Fibroblast of gingiva (primary cell): Measurements from ENCODE around the gene KYNU.
A peak's percentile ranks its signal among the peaks of the same experiment; 100 is the strongest.
"Not testable (repeated sequence)": the region's sequence is repeated elsewhere in the genome, so short reads cannot be mapped to it uniquely, and the experiment has no call there.

Source experiments
- DNase-seq: peaks from one replicate; pipeline ENCODE4 v3.0.0-alpha.2; 2011; ENCODE audit warnings: low read depth

Gene KYNU

GRCh38 chr2:142877216-142877838 is at the start of gene KYNU:
KYNU (plus strand) TSS chr2:142877664; CDS start chr2:142885368, 7,704 bp downstream.
- DNase-seq: peak; percentile 74

DNA sequence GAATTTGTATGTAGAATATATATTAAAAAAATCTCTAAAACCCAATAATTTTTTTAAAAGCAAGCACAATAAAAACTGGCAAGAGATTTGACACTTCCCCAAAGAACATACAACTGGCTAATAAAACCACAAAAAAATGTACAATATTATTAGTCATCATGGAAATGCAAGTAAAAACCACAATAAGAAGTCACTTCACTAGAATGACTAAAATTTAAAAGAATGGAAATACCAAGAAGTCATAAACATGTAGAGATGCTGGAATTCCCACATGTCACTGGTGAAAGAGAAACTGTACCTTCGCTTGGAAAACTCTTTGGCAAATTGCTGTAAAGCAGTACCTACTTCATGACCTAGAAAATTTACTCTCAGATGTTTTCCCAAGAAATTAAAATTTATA is 43.4 kb upstream of the KYNU start:
- DNase-seq: peak; percentile 41

- no peak for DNase-seq
Observed at GRCh38 chr2:142840436-142840835, 37.0 kb upstream of the KYNU start.

DNA sequence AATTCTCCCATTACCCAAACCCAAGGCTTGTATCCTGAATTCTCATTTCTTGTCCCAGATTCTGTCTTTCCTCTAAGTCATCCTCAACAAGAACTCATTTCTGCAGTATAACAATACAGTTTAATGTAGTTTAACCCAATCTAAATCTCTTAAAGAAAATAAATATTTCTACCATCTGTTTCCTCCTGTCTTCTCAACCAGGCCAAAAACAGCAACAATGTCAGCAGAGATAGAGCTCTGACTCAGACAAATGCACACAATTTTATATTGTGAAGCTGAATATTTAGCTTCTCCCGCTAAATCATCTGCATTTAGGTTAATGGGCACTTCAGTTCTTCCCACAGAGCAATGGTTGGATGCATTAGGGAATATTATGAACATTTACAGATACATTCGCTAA is 35.7 kb upstream of the KYNU start:
- DNase-seq: no peak

DNA sequence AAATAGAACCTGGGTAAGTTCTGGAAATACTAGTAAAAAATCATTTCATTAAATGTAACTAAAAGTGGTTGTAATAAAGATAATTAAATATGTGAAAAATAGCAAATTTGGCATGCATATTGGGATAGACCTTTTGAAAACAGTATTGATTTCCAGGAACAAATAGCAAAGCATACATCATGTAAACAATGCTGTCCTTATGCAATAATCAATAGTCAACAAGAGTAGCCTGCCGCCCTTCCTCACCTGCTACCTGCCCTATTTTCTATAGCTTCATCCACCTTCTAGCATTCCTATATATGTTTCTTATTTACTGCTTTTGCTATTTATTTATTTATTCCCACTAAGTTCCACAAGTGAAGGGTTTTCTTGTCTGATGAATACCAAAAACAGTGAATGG is 35.1 kb upstream of the KYNU start:
- DNase-seq: no peak

DNA sequence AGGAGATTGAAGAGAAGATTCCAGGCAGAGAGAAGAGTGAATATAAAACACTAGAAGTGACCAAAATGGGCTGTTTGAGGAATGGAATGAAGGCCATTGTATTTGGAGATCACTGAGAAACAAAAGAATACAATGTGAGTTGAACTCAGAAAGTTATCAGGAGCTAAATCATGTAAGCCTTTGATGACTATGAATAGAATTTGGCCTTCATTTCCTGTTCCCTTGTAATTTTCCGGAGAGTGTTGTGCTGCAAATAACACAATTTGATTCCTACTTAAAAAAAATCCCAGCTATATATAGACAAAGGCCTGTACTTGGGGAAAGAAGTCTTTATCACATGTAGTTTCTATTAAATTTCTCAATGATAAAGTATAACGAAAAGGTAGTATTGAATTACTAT is 33.7 kb upstream of the KYNU start:
- no peak for DNase-seq

DNA sequence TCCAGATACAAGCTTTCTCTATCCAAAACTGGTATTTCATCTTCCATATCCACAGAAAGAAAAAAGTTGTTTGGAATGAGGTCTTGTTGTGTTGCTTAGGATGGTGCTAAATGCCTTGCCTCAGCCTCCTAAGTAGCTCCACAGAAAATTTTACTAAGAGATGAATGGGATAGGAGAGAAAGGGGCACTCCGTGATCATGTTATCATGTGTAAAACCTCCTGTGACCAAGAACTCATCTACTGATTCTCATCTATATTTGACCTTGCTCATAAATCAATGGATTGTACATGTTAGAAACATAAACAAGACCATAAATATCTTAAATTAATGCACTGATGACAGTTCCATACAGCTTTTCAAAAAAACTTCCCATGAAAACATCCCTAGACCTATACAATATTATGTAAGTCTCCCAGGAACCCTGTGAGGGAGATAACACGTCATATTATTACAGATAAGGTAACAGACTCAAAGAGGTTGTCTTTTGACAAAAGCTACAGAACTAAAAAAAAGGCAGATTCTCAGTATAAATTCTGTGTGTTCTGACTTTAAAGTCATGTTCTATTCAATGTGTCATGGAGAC is 29.3 kb upstream of the KYNU start:
- no peak for DNase-seq

- no peak for DNase-seq
Observed at GRCh38 chr2:142849820-142850219, 27.6 kb upstream of the KYNU start.

DNA sequence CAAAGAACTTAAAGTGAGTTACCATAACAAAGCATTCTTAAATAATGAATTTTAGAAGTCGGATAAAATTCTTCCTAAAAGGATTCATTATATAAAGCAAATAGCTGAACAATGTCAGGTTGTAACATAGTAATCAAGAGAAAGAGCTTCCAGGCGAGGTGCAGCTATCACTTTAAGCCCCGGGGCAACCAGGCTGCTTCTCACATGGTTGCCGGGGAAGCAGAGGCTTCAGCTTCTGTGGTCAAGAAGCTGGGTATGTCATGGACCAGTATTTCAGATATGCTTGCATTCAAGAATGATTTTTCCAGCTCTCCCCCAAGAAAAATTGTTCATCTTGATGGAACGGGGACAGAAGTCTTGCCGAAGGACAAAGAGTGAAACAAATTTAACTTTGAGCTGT is 23.6 kb upstream of the KYNU start:
- no peak for DNase-seq

DNA sequence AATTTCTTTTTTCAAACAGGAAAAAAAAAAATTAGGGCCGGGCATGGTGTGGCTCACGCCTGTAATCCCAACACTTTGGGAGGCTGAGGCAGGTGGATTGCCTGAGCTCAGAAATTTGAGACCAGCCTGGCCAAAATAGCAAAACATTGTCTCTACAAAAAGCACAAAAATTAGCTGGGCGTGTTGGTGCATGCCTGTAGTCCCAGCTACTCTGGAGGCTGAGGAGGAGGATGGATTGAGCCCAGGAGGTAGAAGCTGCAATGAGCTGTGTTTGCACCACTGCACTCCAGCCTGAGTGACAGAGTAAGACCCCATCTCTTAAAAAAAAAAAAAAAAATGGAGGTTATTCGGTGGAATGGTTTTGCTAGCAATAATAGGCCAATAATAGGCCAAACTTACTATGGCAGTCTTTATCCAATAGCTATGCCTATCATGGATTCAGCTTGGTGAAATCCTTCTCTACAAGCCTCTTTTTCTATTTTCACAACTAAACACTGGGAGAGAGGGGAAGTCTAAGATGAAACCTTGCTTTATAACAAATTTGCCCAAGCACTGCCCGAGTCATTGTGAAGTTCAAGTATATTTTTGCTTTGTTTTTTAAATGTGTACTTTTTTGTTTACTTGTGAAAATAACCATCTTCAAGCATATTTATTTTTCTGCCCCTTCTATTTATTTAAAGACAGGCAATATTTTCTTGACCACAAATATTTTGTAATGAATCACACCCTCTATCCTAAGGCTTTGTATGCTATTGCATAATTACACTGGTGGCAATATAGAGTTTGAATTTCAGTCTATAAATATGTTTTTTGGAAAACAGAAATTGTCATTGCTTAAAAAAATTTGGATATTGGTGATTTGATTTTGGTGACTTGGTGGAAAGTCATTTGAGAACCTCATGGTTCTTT is 20.0 kb upstream of the KYNU start:
- DNase-seq: peak; percentile 67

DNA sequence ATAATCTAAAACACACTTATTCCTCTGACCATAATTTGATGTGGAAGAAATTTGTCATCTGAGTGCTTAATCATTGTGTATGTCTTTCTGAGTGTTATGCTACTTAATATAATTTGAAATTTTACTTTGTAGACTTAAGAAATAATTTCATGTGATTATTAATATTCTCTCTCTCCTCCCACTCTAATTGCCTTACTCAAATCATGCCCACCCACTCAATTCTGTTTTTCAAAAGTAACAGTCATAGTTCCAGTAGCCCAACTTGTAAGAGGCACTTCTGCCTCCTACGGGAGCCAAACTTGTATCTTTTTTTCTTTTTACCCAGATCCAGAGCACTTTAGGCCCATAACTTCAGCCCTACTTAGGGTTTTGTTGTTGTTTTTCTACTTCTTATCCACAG is 18.5 kb upstream of the KYNU start:
- DNase-seq: no peak

- no peak for DNase-seq
Observed at GRCh38 chr2:142862299-142862698, 15.2 kb upstream of the KYNU start.

- DNase-seq: no peak
Observed at GRCh38 chr2:142862847-142863246, 14.6 kb upstream of the KYNU start.

GRCh38 chr2:142863485-142863961 is 13.9 kb upstream of the KYNU start:
- DNase-seq: peak; percentile 67

DNA sequence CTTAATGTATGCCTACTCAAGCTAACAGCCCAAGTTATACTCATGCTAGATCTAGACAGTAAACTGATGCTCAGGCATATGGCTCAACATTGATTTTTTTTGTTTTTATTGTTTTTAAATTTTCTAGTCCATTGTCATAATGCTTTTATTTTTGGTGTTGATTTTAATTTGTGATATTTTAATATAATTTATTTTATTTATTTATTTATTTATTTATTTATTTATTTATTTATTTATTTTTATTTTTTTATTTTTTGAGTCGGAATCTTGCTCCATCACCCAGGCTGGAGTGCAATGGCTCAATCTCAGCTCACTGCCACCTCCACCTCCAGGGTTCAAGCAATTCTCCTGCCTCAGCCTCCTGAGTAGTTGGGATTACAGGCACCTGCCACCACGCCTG is 12.9 kb upstream of the KYNU start:
- DNase-seq: not testable (repeated sequence)

DNA sequence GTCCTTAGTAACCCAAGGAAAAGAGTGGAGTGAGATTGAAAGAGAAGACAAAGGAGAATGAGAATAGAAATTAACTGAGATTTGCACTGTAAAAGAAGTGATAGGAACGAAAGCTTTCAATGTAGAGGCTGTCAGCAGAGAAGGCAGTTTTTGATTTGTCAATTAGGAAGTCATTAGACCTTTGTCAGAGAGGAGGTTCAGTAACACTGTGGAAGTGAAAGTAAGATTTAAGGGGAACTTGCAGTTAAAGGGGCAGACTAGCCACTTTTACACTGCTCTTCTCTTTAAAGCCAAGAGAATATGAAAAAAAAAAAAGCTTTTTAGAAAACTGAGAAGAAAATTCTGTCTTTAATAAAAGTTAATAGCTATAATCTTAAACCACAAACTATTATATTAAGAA is 11.5 kb upstream of the KYNU start:
- peak; percentile 39 for DNase-seq

GRCh38 chr2:142866426-142866825 is 11.0 kb upstream of the KYNU start:
- no peak for DNase-seq

- no peak for DNase-seq
Observed at GRCh38 chr2:142867136-142867535, 10.3 kb upstream of the KYNU start.

- DNase-seq: peak; percentile 95
Observed at GRCh38 chr2:142868229-142868762, 9.2 kb upstream of the KYNU start.

DNA sequence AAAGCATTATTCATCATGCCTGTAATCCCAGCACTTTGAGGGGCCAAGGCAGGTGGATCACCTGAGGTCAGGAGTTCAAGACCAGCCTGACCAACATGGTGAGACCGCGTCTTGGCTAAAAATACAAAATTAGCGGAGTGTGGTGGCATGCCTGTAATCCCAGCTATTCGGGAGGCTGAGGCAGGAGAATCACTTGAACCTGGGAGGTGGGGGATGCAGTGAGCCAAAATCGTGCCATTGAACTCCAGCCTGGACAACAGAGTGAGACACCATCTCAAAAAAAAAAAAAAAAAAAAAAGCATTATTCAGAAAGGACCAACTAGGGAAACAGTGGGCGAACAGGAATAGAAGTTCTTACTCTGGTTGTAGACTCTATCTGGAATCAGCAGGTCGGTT is 8.4 kb upstream of the KYNU start:
- not testable (repeated sequence) for DNase-seq

DNA sequence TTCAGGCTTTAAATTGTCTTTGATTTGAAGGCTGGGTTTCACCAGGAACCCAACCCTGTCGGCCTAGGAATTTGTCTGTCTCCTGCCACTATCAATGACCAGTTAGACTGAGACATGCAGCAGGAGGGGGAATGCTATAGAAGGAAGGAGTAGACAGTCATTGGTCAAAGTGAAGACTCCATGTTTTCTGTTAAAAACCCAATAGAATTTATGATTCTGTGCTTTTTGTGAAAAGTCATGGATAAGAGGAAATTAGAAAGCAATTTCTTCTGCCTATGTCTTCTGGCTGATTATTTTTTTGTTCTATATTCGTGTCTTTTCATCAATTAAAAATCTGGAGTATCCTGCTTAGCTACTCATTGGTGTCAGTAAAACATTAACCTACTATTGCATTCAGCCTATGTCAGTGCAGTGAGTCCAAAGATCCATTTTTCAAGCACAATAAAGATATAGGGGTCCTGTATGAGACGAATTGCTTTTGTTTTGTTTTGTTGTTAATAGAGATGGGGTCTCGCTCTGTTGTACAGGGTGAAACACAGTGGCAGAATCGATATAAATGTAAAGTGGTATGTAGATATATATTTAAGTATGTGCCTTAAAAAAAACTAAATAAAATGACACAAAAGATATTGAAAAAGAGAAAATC is 7.9 kb upstream of the KYNU start:
- no peak for DNase-seq

- peak; percentile 66 for DNase-seq
Observed at GRCh38 chr2:142870526-142870925, 6.9 kb upstream of the KYNU start.
